ENCODE results near the gene SHB.

The SHB gene

DNA sequence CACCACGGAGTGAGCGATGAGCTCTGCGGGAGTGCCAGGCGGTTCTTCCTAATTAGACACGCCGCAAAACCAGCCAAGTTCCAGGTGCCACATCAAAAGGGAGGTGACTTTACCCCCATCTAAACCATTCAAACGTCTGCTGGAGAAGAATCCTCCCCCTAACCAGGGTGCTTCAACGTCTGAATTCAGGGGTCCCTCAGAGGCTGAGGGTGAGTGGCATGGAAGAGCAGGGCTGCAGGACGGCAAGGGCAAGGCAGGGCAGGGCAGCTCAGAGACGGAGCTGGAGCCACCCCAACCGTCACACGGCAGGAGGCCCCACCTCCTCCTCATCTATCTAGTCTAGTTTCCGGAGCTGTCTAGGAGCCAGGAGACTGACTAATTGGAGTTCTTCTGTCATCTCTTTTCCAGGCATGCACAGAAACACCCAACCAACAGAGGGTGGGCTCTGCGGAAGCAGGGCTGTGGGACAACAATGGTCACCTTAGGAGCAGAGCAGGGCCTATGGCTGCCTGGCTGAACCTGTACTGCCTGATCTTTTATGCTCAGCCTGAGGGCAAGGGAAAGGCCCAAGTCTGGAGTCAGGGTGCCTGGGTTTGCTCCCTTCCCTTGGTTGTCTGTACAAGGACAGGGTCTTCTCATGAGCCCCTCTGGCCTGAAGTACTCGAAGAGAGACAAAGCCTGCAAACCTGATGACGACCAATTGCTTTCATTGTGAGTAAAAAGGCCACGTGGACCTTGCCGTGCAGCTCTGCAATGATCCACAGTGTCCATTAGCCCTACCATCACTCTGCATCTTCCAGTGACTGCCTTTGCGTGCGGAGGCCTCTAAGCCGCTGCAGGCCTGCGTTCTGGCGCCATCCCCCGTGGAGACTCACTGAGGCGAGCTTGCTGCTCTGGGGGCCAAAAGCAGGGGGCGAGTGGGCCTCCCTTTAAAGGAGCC is 84.1 kb downstream of the SHB start:
- DNase-seq, result no peak

DNA sequence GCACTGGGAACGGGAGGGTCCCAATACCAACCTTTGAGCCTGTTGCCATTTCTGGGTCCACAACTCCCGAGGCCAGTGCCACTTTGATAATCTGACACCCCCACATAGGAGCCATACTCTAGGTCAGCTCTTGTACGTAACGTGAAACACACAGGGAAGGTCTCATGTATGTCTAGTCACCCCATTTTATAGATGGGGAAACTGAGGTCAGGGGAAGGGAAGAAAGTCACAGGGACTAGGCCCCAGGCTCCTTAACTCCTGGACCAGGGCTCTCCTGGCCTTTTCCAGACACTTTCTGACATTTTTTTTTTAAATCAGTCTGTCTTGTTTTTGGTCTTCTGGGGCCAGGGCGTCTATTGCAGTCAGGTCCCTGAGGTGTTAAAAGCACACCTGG is 84.8 kb downstream of the SHB start:
- DNase-seq, result no peak

DNA sequence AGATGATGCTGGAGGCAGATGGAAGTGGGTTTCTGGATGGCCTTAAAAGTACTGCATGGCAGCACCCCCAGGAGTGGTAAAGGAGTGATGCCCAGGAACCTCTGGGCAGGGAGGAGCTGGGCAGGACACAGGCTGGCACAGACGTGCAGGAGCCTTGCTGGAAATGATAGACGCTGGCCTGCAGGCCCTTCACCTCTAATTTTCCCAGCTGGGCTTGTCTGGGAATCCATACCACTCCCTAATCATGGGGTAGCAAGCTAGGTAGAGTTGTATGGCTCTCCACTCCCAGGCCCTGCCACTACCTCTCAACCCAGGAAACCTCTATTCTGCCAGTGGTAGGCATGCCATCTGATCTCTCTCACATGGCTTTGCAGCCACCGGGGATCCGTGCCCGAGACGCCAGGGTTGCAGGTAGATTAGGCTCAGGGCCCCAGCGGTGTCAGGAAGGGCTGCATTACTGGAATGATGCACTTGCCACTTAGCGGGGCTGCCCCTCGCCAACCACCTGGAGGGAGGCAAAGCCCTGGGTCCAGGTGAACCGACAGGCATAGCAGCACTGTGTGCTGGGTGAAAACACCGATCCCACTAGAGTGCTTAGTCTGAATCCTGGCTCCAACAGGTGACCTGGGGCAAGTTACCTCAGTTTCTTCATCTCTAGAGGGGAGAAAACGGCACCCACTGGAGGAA is 85.5 kb downstream of the SHB start:
- no peak for DNase-seq

DNA sequence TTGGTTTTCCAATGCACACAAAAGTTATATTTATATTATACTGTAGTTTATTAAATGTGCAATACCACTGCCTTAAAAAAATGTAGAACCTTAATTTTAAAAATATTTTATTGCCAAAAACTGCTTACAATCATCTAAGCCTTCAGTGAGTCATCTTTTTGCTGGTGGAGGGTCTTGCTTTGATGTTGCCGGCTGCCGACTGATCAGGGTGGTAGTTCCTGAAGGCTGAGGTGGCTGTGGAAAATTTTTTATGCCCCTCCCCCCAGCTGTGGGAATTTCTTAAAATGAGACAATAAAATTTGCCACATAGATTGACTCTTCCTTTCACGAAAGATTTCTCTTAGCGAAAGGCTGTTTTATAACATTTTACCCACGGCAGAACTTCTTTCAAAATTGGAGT is 89.2 kb downstream of the SHB start:
- no peak for DNase-seq

DNA sequence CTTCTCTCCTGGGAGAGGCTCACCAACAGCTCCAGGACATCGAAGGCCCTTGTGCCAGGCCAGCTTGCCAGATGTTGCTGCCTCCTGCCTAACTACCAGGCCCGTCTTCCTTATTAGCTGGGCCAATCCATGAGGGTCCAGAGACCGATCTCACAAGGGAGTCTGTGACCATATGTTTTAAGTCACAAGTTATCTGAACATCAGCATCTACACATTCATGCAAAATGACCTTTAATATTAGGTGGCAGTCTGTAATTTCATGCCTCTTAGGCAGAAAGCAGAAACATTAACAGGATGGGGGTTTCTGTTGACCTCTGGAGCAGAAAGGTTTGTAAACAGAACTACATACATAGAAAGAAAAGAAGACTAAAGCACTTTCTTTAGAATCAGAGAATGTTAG is 90.0 kb downstream of the SHB start:
- DNase-seq, result no peak

DNA sequence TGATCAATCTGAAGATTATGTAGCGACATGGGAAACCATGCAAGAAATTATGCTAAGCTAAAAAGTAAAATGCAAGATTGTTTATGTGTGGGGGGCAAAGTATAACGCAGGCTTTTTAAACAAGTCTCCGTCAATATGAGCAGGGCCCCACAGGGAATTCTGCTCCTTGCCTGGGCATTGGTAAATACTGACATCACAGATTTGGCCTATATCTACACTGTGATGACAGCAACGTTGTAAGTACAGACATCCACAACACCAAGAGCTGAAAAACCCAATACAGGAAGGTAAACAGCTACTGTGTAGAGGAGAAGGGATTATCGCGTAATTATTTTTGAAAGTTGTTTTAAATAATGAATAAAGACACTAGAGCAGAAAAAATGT is 90.6 kb downstream of the SHB start:
- no peak for DNase-seq

DNA sequence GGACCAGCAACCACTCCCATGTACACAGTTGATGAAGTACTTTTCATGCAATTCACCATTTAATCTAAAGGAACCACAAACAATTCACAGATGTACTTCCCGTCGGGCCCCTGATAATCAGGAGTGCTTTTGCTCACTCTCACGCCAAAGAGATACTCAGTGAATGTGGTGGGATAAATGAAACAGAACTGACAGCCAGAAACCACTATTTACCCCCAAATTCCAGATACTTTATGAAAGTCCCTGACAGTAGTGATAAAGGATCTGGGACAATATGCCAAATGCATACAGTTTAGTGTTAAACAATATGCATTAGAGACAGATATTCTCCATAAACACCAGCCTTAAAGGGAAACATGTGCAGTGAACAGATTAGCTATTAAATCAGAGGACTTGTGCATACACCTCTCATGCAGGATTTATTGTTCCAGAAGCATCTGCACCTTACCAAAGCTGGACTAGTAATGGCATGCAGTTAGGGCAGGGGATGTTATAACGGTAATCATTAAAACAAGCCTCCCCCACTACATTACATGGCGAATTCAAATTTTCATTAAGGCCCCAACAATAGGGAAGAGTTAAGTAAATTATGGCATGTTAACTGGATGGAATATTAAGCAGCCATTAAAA is 91.1 kb downstream of the SHB start:
- no peak for DNase-seq

DNA sequence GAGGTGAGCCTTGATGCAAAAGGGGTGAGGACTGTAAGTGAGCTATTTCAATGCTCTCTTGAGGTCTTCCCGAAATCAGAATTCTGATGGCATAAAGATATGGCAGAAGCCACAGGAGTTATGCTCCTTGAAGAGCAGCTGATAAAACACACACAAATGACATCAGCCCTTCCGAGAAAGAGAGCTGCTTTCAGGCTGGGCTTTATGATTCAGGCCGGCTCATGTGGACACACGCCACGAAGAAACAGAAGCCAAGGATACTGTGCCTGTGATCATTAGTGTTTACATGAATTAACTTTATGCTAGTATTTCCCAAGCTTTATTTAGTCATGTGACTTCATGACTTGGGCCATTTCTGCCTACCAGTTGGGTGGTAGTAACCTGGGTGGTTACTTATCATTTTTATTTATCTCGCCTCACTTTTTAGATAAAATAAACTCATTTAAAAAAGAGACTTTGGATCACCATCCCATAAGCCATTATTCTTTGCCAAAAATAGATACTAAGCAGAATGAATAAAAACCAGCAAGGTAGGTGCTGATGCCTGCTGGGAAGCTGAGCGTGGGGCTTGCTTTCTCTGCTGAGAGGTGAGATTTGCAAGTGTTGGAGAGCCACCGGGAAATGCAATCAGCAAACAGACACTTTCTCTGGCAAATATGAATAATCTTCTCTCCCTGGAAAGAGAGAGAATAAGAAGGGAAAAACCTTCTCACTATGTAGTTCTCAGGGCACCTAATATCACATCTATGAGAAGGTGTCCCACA is 92.1 kb downstream of the SHB start:
- DNase-seq, result no peak

DNA sequence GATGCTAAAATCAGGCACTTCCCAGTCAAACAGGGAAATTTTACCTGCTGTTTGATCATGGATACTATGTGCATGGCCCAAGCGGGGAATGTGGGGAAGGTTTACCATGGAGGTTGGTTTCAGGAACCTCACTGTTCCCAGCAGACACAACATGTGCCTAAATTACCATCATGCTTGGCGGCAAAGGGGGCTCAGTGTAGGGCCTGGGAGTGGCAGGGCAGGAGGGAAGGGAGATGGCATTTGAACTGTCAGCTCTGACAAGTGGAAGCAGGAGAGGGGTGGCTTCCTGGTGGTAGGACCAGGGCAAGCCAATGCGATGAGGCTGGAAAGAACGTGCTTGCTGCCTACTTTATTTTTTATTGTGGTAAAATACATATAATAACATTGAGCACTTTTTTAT is 93.4 kb downstream of the SHB start:
- DNase-seq, result no peak

DNA sequence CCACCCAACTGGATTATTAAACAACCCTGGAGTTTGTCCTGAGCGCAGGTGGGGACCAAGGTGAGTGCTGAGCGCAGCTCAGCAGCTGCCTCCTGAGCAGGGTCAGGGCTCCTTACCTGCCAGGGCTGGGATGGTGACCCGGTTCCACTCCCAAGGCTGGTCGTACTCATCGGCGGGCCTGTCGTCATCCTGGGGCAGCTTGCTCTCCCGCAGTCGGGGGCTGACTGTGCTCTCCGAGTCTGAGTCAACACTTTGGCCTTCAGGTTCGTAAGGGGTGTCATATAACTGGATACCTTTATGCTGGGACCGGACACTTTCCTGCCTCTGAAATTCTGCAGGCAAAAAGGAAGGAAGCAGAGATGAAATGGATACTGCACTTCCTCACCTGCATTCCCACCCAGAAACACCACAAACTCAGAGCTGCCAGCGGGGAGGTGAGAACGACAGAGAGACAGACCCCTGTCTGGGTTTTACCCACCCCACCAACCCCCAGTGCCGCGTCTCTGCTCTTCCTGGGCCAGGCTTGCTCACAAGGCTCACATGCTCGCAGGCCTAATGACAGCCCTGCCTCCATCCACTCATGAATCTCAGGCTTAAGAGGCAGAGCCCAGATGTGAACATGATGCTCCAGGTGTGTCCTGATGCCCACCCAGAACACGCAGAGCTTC is 94.4 kb downstream of the SHB start:
- DNase-seq, result no peak

DNA sequence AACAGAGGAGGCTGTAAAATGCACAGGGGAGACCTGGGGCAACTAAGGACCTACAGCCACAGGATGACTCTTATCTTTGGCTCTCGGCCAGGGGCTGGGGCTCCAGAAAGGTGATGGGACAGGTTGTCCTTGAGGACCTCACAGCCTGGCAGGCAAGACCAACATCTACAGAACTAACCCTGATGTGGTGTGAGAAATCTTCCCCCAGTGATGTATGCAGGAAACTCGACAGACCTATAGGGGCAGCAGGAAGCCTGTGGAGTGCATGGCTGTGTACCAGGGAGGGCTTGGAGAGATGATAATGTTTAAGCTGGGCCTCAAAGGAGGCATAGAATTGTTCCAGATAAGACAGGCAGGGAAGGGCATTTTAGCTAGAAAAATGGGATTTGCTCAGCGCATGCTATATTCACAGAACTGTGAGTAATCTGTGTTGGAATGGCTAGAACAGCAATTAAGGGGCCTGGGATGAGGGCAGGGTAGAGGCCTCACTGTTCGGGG is 96.6 kb downstream of the SHB start:
- no peak for DNase-seq

DNA sequence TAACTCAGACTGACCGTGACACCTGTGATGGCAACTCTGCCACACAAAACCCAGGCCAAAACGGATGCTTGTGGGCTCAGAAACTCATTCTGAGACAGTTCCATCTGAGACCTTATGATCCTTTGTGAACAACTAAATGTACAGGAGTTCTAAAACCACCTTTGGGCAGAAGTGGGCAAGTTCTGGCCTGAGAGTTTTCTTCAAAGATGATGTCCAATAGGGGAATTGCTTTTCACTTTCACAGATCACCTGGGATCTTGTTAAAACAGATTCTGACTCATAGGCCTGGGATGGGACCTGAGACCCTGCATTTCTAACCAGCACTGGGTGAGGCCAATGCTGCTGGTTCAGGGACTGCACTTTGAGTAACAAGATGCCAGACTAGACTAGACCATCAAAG is 97.3 kb downstream of the SHB start:
- DNase-seq, result no peak

DNA sequence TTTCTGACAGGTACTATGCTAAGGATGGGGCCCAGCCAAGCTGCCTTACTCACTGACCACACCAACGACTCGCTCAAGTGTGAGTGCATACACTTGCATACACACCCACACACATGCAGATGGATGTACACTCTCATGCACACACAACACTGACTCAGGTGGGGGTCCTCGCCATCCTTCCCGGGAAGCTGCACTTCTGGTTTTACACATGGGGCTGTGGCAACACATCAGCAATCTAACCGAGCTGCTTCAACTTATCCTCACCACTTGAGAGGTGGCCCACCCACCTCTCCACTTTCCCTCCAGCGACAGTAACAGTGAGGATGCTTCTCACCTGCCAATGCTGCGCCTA is 97.9 kb downstream of the SHB start:
- no peak for DNase-seq

DNA sequence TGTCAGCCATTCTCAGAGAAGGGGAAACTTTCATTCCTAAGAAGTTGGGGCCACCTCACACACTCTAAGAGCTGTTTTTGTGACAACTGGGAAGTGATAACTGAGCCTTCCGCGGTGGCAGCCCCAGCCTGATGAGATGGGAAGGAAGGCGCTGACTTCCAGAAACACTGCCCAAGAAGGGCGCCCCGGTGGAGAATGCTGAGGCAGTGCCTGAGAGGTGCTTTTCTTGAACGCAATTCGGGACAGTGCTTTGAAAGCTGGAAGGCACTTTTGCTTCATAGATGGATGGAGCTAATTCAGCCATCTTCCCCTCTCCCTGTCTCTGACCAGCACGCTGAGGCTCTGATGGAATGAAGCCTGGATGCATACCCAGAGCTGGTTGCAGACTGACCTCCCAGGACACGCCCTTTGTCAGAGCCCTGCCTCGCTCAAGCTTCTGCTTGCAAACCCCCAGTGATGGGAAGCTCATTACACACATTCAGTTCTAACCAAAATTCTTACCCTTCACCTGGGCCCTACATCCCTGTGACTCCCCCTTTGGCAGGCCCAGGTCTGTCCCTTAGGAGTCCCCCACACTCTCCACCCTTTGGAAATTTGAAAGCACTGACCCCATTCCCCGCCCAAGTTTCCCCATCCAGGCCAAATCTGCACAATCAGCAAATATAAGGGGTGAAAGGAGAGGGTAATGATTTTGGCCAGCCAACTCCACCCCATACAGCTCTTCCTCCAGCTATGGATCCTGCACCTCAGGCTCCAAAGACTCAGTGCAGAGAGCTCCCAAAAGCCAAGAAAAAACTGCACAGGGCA is 98.5 kb downstream of the SHB start:
- no peak for DNase-seq

DNA sequence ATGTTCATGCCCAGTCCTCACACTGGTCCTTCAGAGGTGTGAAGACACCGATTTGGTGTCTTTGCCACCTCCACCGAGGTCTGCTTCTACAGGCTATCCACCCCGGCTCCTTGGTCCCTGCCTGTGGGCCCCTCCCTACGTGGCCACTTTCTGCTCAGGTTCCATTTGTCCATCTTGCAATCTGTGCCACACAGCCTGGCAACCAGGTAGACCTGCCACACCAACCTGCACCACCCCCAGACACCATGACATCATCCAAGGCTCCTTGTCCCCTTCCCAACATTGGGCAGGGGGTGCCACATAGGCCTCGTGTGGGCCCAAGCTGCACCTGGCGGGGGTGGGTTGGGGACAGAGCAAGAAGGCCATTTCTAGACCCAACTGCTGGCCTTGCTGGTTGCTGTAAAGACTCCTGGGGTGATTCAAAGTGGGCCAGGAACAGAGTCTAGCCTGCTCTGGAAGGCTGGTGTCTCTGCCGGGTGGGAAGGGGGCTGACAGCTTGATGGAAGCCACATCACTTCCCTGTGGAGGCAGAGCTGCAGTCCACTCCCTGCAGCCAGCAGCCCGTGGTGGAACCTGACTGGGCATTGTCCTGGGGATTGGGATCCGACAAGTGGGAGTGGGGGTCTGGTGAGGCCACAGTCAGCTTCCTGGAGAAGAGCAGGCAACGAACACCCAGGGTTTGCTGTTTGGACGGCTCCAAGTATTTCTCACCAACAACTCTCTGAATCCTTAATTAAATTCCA is 99.3 kb downstream of the SHB start:
- no peak for DNase-seq

DNA sequence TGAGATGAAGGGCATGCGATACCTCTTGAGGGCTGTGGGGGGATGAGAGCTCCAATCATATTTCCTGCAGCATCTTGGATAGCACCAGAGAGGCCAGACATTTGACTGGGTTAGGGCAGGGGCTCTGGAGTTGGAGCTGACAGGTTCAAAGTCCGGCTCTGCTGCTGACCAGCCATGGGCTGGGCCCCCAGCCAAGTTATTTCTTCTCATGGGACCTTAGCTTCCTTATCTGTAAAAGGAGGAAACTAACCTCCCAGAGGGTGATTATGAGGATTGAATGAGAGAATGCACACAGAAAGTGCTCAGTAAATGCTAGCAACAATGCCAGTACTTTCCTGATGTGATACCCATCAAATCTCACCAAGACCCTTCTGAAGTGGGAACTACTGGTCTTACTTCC is 99.9 kb downstream of the SHB start:
- no peak for DNase-seq

DNA sequence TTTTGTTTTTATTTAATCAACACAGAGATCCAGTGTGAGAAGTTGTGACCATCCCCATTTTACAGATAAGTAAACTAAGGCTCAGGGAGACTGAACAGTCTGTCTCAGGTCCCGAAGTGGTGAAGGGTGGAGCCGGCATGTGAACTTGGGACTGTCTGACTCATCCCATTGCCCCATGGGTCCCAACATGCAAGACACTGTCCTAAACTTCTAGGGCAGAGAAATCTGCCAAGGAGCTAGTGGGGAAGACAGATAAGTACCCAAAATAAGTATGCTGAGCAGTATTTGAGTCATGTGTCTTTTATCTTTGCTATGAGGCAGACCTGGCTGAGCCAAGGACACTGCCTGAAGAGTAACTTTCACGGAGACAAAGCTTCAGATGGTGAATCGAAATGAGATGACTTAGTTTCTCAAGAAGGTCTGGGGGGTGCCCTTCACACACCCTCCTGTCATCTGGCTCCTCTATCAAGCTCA is 100.8 kb downstream of the SHB start:
- DNase-seq, result no peak

DNA sequence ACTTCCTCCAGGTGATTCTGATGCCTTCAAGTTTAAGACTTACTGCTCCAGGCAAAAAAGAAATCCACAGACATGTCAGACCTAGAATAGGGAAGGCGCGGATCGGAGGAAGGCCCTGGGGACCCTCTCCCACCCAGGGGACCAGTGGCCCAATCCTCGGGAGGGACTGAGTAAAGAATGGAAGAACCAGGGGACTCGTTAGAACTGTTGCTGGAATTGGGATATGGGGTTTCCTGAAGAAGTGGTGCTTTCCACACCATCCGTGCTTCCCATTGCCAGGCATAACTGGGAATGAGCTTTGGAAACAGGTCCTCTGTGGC is 101.3 kb downstream of the SHB start:
- no peak for DNase-seq

DNA sequence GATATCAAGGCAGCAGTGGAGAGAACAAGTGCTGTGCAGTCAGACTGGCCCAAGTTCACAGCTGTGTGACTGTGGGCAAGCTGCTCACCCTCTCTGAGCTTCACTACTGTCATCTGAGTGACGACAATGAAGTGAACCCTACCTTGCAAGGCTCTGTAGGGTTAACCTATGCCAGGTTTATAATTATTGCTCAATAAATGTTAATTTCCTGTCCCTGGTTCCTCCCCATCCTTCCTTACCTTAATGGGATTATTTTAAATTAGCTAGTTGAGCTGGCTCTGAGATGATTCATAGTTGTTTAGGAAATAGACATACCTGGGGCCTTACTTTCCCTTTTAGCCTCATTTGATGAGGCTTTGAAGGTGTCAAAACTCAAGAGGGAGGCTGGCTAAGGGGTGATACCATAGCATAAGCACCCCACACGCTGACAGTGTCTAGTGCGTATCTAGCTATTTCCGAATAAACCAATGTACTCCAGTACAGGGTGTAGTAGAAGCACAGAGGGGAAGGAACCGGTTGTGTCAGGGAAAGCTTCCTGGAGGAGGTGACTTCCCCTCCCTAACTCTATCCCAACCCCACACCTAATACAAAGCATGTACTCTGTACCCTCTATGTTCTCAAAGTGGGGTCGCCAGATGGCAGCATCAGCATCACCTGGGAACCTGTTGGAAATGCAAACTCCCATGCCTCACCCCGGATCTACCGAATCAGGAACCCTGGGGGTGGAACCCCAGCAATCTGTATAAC is 101.8 kb downstream of the SHB start:
- DNase-seq, result no peak

DNA sequence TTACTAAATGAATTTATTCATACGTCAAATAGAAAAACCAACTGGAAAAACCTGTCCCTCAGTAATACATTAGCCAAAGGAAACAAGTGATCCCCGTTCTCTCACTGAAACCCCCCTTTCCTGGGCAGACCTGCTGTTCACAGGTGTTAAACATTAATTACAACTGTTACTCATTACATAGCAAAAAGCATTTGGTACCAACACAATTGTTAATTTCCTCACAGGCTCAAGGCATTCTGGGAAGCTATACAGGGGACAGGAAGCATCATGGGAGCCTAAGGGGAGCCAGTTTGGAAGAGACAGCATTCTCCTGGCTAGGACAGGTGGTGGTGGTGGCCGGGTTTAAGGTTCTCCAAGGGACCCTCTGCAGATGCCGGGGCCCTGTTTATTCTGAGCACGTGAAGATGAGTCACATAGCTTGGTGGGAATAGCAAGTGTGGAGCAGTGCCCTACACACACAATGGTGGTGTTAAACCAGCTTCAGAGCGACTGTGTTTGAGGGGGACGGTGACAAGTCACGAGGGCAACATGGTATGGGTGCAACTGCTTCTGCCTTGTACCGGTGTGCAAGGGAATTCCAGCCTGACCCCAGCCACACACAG is 102.5 kb downstream of the SHB start:
- DNase-seq, result no peak

Data from activated CD4-positive, alpha-beta T cell treated with anti-CD3 and anti-CD28 coated beads for 1 hour (primary cell).